ENCODE measurements around the gene ACBD3. TPM values are rescaled to one million over a fixed set of nuclear protein-coding genes. Genes with fewer than 3 reads are reported as not detected.

ACBD3 gene
- total RNA-seq, 4 donors from 2014 or later: 24.1 to 36.3 (median 32.8) TPM

DNA sequence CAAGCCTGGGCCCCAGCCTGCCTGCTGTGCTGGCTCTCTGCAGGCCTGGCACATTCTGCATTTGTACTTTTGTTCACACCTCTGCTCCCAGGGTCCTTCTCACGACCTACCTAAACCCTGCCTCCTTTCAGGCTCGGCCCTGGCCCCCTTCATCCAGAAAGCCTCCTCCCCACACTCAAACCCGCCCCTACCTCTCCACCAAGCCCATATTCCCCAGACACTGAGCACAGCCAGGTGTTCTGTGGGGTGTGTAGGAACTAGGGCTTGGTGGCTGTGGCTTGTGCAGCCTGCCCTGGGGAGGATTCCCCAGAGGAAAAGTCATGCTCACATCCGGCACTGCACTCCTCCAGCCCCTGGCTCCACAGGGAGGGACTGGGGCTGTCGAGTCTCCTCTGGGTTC, 28.7 kb upstream of the ACBD3 start:
- Histone ChIP-seq H3K36me3 (no peaks in the 10 kb centered on the region), H3K27me3 (no peaks in the 10 kb centered on the region), H3K4me1 (no peaks in the 10 kb centered on the region), H3K27ac (no peak overlapping the region), H3K4me3 (no peak overlapping the region), H3K9me3 (no peaks in the 10 kb centered on the region)
- DNase-seq: no peak
- TF ChIP-seq CTCF (IDR thresholded peaks at IDR 0.05) (no peak), POLR2A (IDR thresholded peaks at IDR 0.05) (no peak)

DNA sequence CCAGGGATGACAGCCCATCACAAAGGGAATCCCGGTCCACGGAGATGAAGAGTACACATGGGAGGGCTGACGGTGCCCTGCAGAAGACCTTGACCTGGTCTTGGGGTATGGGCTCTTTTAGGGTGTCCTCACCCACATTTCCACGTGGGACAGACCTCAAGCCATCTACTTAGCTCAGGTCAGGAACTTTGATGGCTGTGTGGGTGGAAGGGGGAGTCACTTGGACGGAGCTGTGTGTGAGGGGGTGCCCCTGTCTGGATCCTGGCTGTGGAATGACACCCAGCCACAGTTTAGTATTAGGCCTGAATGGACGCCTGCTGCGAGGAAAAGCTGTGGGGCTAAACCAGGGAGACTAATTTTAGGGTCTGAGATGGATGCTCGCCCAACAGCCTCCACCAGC, 26.0 kb upstream of the ACBD3 start:
- H3K27ac ChIP-seq: no peak overlapping the region
- no peak overlapping the region for H3K4me3 ChIP-seq
- H3K27me3 ChIP-seq: no peaks in the 10 kb centered on the region
- TF ChIP-seq POLR2A (IDR thresholded peaks at IDR 0.05): no peak
- no peak for TF ChIP-seq CTCF (IDR thresholded peaks at IDR 0.05)
- H3K36me3 ChIP-seq: no peaks in the 10 kb centered on the region
- H3K4me1 ChIP-seq: no peaks in the 10 kb centered on the region
- DNase-seq: no peak
- no peaks in the 10 kb centered on the region for H3K9me3 ChIP-seq

DNA sequence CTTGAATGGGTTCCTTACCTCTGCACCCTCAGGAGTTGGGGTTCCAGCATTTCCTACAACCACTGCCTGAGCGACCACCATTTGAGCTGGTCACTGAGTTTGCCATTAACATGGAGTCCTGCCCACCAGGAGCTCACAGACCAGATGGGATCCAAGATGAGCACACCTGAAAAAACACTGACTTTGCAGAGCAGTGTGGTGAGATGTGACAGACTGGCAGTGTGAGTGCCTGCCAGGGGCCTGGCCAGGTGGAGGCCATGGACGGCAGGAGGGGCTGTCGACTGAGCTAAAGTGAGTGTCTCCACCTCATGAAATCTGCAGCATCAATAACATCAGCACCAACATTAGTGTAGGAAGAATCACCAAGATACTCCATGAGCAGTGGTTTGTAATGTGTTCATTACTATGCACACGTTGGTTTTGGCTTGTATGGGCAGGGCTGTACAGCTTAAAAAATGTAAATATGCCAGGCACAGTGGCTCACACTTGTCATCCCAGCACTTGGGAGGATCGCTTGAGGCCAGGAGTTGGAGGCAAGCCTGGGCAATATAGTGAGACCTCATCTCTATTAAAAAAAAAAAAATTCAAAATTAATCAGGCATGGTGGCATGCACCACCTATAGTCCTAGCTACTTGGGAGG, 24.8 kb upstream of the ACBD3 start:
- Histone ChIP-seq H3K4me3 (no peak overlapping the region), H3K27me3 (no peaks in the 10 kb centered on the region), H3K9me3 (no peaks in the 10 kb centered on the region), H3K36me3 (no peaks in the 10 kb centered on the region), H3K27ac (no peak overlapping the region), H3K4me1 (no peaks in the 10 kb centered on the region)
- DNase-seq: no peak
- TF ChIP-seq CTCF (IDR thresholded peaks at IDR 0.05) (no peak), POLR2A (IDR thresholded peaks at IDR 0.05) (no peak)

DNA sequence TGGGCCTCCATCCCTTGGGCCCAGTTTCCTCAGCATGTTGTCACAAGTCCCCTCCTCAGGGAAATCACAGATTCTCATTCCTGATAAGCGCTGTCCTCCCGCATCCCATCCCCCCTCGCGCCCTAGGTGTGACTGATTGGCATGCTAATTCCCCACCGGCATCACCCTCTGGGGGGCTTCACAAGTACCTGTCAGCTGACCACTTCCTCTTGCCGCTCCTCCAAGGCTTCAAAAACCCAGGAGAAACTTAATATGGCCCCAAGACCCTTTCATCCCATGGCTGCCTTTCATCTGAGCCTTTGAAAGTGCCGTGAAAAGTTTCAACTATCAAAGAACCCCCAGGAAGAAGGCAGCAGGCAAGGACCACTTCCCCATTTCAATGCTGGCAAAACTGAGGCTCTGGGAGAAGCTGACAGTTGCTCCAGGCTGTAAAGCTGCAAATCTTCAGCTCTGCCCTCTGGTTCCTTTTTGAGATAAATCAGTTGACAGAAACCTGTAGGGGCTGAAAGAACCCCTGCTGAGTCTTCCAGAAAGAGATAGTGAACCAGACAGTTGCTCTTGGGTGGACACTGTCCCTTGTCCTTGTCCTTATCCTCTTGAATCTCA, 24.1 kb upstream of the ACBD3 start:
- no peaks in the 10 kb centered on the region for H3K36me3 ChIP-seq
- no peak for DNase-seq
- no peaks in the 10 kb centered on the region for H3K9me3 ChIP-seq
- no peak overlapping the region for H3K4me3 ChIP-seq
- H3K27ac ChIP-seq: no peak overlapping the region
- no peaks in the 10 kb centered on the region for H3K4me1 ChIP-seq
- no peaks in the 10 kb centered on the region for H3K27me3 ChIP-seq
- TF ChIP-seq CTCF (IDR thresholded peaks at IDR 0.05): no peak
- TF ChIP-seq POLR2A (IDR thresholded peaks at IDR 0.05): no peak

DNA sequence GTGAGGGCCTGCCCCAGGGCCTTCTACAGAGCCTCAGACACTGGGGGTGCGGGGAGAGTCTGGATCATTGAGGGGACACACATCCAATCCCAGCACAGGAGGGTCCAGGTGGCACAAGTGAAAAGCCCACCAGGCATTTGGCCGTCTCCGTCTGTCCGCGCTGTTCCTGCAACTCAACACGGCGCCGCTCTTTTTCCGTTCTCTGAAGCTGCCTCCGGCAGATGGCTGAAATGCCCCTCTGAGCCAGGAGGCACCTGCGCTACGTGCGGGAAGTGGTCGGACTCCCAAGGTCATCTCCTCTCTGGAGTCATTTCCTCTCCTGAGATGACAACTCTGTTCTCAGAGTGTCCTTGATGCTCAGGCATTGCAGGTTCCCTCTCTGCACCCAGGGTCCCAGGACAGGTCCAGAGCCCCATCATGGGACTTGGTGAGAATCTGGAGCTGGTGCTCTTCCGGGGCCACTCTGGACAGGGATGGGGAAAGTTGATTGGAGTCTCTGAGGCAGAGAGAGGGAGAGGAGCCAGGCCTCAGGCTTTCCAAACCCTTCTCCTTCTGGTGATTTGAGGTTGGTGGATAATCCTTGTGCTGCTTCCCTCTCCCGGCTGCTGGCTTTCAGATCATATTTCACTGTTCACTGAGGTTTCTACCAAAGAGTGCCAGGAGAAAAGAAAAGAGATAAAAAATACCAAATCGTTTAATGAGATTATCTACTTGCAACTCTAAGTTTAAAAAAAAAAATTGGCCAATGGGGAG, 22.9 kb upstream of the ACBD3 start:
- Histone ChIP-seq H3K27me3 (no peaks in the 10 kb centered on the region), H3K4me3 (no peak overlapping the region), H3K4me1 (no peaks in the 10 kb centered on the region), H3K9me3 (no peaks in the 10 kb centered on the region), H3K36me3 (no peaks in the 10 kb centered on the region), H3K27ac (no peak overlapping the region)
- no peak for TF ChIP-seq POLR2A (IDR thresholded peaks at IDR 0.05)
- DNase-seq: no peak

- H3K27me3 ChIP-seq: no peaks in the 10 kb centered on the region
- no peak for TF ChIP-seq CTCF (IDR thresholded peaks at IDR 0.05)
- no peak for DNase-seq
- no peak overlapping the region for H3K27ac ChIP-seq
- H3K9me3 ChIP-seq: no peaks in the 10 kb centered on the region
- H3K4me1 ChIP-seq: no peaks in the 10 kb centered on the region
- H3K4me3 ChIP-seq: no peak overlapping the region
- no peaks in the 10 kb centered on the region for H3K36me3 ChIP-seq
These were observed 20.5 kb upstream of the ACBD3 start for GRCh38 chr1:226207048-226207447.

Measured in Peyer's patch (tissue), 4 donors.